Smooth muscle cell (in vitro differentiated cells): ENCODE results near the gene DOK5. TPM values are rescaled to one million over a fixed set of nuclear protein-coding genes. Genes with fewer than 3 reads are reported as not detected.

Source experiments
- DNase-seq: peaks from one replicate; lab custom pipeline; 2025; ENCODE audit not compliant: unreplicated experiment; lab: John Stamatoyannopoulos, UW
- H2AFZ ChIP-seq: fragments of 200-600 bp; sonication (generic); 2 replicates; pipeline ENCODE4 v1.6.0; 2016; ENCODE audit warnings: antibody characterized with exemption, low read depth, mild to moderate bottlenecking
- H3F3A ChIP-seq: fragments of 200-600 bp; sonication (generic); 2 replicates; pipeline ENCODE4 v1.6.0; 2017; ENCODE audit warnings: antibody characterized with exemption, low read depth
- H3K27ac ChIP-seq: fragments of 200-600 bp; sonication (generic); 2 replicates; pipeline ENCODE4 v1.5.1; 2016; ENCODE audit warnings: low read depth, mild to moderate bottlenecking
- H3K27me3 ChIP-seq: fragments of 200-600 bp; sonication (generic); 2 replicates; pipeline ENCODE4 v1.6.1; 2016; ENCODE audit warnings: low read depth, mild to moderate bottlenecking
- H3K36me3 ChIP-seq: fragments of 200-600 bp; sonication (generic); 2 replicates; pipeline ENCODE4 v1.5.1; 2016; ENCODE audit warnings: low read depth
- H3K4me1 ChIP-seq: fragments of 200-600 bp; sonication (generic); 2 replicates; pipeline ENCODE4 v1.5.1; 2016; ENCODE audit warnings: low read depth
- H3K4me2 ChIP-seq: fragments of 200-600 bp; sonication (generic); 2 replicates; pipeline ENCODE4 v1.6.0; 2016; ENCODE audit warnings: mild to moderate bottlenecking
- H3K4me3 ChIP-seq: fragments of 200-600 bp; sonication (generic); 2 replicates; pipeline ENCODE4 v1.5.1; 2016; ENCODE audit warnings: mild to moderate bottlenecking
- H3K79me2 ChIP-seq: fragments of 200-600 bp; sonication (generic); 2 replicates; pipeline ENCODE4 v1.6.0; 2016; ENCODE audit warnings: low read depth, mild to moderate bottlenecking
- H3K9ac ChIP-seq: fragments of 200-600 bp; sonication (generic); 2 replicates; pipeline ENCODE4 v1.6.0; 2016; ENCODE audit warnings: low read depth
- H3K9me3 ChIP-seq: fragments of 200-600 bp; sonication (generic); replicated peaks from 2 replicates; pipeline ENCODE4 v1.5.1; 2016; ENCODE audit warnings: low read depth
- H4K20me1 ChIP-seq: fragments of 200-600 bp; sonication (generic); 2 replicates; pipeline ENCODE4 v1.6.0; 2016; ENCODE audit warnings: low read depth
- CTCF ChIP-seq: fragments of 200-600 bp; sonication (generic); IDR thresholded peaks from 2 replicates; pipeline ENCODE4 v1.5.1; 2017; ENCODE audit warnings: borderline replicate concordance, mild to moderate bottlenecking, antibody characterized with exemption; ENCODE audit not compliant: insufficient read depth, poor library complexity, severe bottlenecking
- WGBS: methylation state at CpG from one replicate; pipeline ENCODE4 v1.1.7; 2016; ENCODE audit warnings: low lambda C conversion rate; 5-methylcytosine and 5-hydroxymethylcytosine counted together
- polyA plus RNA-seq: library from polyadenylated mRNA; unstranded; fragments of >200 nt; fragmentation: Nextera tagmentation; extraction: Ambion mirVana; gene quantifications from 2 replicates; pipeline ENCODE4 v1.2.1, GENCODE V29; 2016
- total RNA-seq: library from RNA; depleted of rRNA; stranded (reverse); fragments of >200 nt; gene quantifications from 2 replicates; pipeline ENCODE4 v1.2.3, GENCODE V29; 2014

Gene DOK5
- total and polyA plus RNA-seq, 2 experiments from 2014 or later, result 7.7 to 10.4 TPM

- Histone ChIP-seq H3K4me3 (no peak overlapping the region), H3K36me3 (no peaks in the 10 kb centered on the region), H3K9ac (no peak overlapping the region), H3K79me2 (no peaks in the 10 kb centered on the region), H4K20me1 (no peaks in the 10 kb centered on the region), H3K27me3 (no peaks in the 10 kb centered on the region), H3F3A (no peaks in the 10 kb centered on the region), H2AFZ (no peak overlapping the region), H3K4me1 (no peaks in the 10 kb centered on the region), H3K9me3 (no peaks in the 10 kb centered on the region), H3K4me2 (no peak overlapping the region), H3K27ac (no peak overlapping the region)
- 74% methylated on average over 5 of the region's 5 CpGs for WGBS
- no peak for TF ChIP-seq CTCF
- DNase-seq, result no peak
These were observed 37.2 kb upstream of the DOK5 start for GRCh38 chr20:54438166-54438565.

GRCh38 chr20:54450207-54450606 is 25.2 kb upstream of the DOK5 start:
- no peak for DNase-seq
- Histone ChIP-seq H3K9me3 (no peaks in the 10 kb centered on the region), H3F3A (no peaks in the 10 kb centered on the region), H3K27ac (no peak overlapping the region), H3K4me3 (no peak overlapping the region), H3K36me3 (no peaks in the 10 kb centered on the region), H3K9ac (no peak overlapping the region), H3K27me3 (no peaks in the 10 kb centered on the region), H4K20me1 (no peaks in the 10 kb centered on the region), H3K4me1 (no peaks in the 10 kb centered on the region), H3K79me2 (no peaks in the 10 kb centered on the region), H2AFZ (no peak overlapping the region), H3K4me2 (no peak overlapping the region)
- no peak for TF ChIP-seq CTCF
- 80% methylated on average over 5 of the region's 5 CpGs for WGBS

- Histone ChIP-seq H3K4me1 (no peaks in the 10 kb centered on the region), H3K27me3 (no peaks in the 10 kb centered on the region), H3F3A (no peaks in the 10 kb centered on the region), H3K9me3 (no peaks in the 10 kb centered on the region), H3K9ac (no peak overlapping the region), H3K4me2 (no peak overlapping the region), H3K79me2 (no peaks in the 10 kb centered on the region), H3K36me3 (no peaks in the 10 kb centered on the region), H4K20me1 (no peaks in the 10 kb centered on the region), H3K4me3 (no peak overlapping the region), H2AFZ (no peak overlapping the region), H3K27ac (no peak overlapping the region)
- DNase-seq, result no peak
- no peak for TF ChIP-seq CTCF
- 94% methylated on average over 9 of the region's 9 CpGs for WGBS
These were observed 24.2 kb upstream of the DOK5 start for GRCh38 chr20:54451171-54451570.

- H3K27ac ChIP-seq, result no peak overlapping the region
- no peak overlapping the region for H2AFZ ChIP-seq
- H3K9me3 ChIP-seq, result no peaks in the 10 kb centered on the region
- WGBS, result 88% methylated on average over 12 of the region's 12 CpGs
- H4K20me1 ChIP-seq, result no peaks in the 10 kb centered on the region
- DNase-seq, result no peak
- no peak for TF ChIP-seq CTCF
- H3F3A ChIP-seq, result no peaks in the 10 kb centered on the region
- H3K36me3 ChIP-seq, result no peaks in the 10 kb centered on the region
- no peak overlapping the region for H3K4me2 ChIP-seq
- H3K9ac ChIP-seq, result no peak overlapping the region
- no peaks in the 10 kb centered on the region for H3K79me2 ChIP-seq
- no peaks in the 10 kb centered on the region for H3K27me3 ChIP-seq
- H3K4me3 ChIP-seq, result no peak overlapping the region
- H3K4me1 ChIP-seq, result no peaks in the 10 kb centered on the region
These were observed 23.1 kb upstream of the DOK5 start for GRCh38 chr20:54452277-54452676.
